VCaP (cell line): ENCODE results near the gene PRIM1.

Experiments
- H3K27ac ChIP-seq: fragments of 450-650 bp; 2 replicates; pipeline ENCODE4 v1.5.1; 2017
- CTCF ChIP-seq: fragments of 450-650 bp; conservative IDR thresholded peaks from 2 replicates; pipeline ENCODE4 v1.5.1; 2017; ENCODE audit warnings: mild to moderate bottlenecking, moderate library complexity

PRIM1 gene

GRCh38 chr12:56769868-56770267, 17.7 kb upstream of the PRIM1 start:
- no peak for TF ChIP-seq CTCF
- peak overlapping the region; percentile 84 for H3K27ac ChIP-seq

GRCh38 chr12:56768424-56768823, 16.3 kb upstream of the PRIM1 start:
- no peak for TF ChIP-seq CTCF
- peak overlapping the region; percentile 84 for H3K27ac ChIP-seq

- H3K27ac ChIP-seq, result peak overlapping the region; percentile 99; the same call in 1 of the 2 replicates
- no peak for TF ChIP-seq CTCF
Observed at GRCh38 chr12:56766535-56766934, 14.4 kb upstream of the PRIM1 start.

GRCh38 chr12:56763753-56764657, 11.9 kb upstream of the PRIM1 start:
- TF ChIP-seq CTCF, result no peak
- peak overlapping the region; percentile 99; the same call in 1 of the 2 replicates for H3K27ac ChIP-seq

- peak overlapping the region; percentile 99 for H3K27ac ChIP-seq
- no peak for TF ChIP-seq CTCF
Observed at GRCh38 chr12:56761812-56762211, 9.7 kb upstream of the PRIM1 start.

GRCh38 chr12:56760460-56760859, 8.3 kb upstream of the PRIM1 start:
- no peak for TF ChIP-seq CTCF
- peak overlapping the region; percentile 99 for H3K27ac ChIP-seq

GRCh38 chr12:56759263-56759908, 7.3 kb upstream of the PRIM1 start:
- TF ChIP-seq CTCF, result no peak
- peak overlapping the region; percentile 99 for H3K27ac ChIP-seq
